GM10266 (cell line): Measurements from ENCODE around the gene CSNK2A1.

ENCODE experiments used
- DNase-seq: peaks from one replicate; pipeline ENCODE4 v3.0.0; 2012; ENCODE audit errors: extremely low spot score
- CTCF ChIP-seq: IDR thresholded peaks from 2 replicates; pipeline ENCODE4 v1.5.1; 2012; ENCODE audit warnings: mild to moderate bottlenecking, low read depth; ENCODE audit not compliant: control insufficient read depth, insufficient read depth; ENCODE audit errors: missing control alignments

Gene CSNK2A1

GRCh38 chr20:426566-426965 lies 117.0 kb downstream of the CSNK2A1 start:
- DNase-seq: no peak
- no peak for TF ChIP-seq CTCF
